ENCODE measurements around the gene PCK2. TPM values are rescaled to one million over a fixed set of nuclear protein-coding genes. Genes with fewer than 3 reads are reported as not detected.

PCK2 gene
- total and polyA plus RNA-seq, 2 of the 13 experiments (the other 11 are each of a cell fraction or from before 2014, with no cell fraction given): 129 to 272 TPM

DNA sequence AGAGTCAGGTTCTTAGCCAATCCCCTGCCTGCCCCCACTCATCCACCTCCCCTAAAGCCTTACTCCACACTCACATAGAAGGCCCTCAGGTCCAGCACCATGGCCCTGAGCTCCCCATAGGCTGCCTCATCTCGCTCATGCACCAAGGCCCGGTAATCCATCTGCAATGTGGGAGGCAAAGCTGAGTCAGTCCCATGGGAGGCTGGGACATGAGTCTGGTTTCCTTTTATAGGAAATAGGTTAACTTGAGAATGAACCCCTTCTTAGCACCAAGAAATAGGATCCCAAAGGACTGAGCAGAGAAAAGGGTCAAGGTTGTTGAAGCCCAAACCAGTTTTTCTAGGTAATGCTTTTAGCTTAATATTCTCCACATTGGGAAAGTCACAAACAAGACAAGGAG is 49.4 kb downstream of the PCK2 start:
- H3K27me3 ChIP-seq (ENCODE audit: control insufficient read depth in 1 of 2, insufficient read depth in 2 of 2, low read length in 2 of 2): peaks cover 0 to 3% of the 10 kb centered on the region in 2 experiments; a peak in 1 of 5 replicates
- WGBS (ENCODE audit: low lambda C conversion rate): 94% methylated on average over 2 of the region's 2 CpGs
- POLR2A ChIA-PET: interaction anchor here (1.6 to 22.7 kb wide), 4 partner anchors 13 to 128 kb away, joined by 5 to 977 read pairs (median 108); partner anchors contain the start of genes DCAF11, IRF9, NRL and PCK2
- H4K20me1 ChIP-seq (ENCODE audit: insufficient read depth, low read length): peaks cover 14% of the 10 kb centered on the region
- DNase-seq (ENCODE audit: low spot score): no peak
- no peak overlapping the region for H3K4me2 ChIP-seq (ENCODE audit: low read depth, low read length)
- BruUV-seq (replicated peaks): no TSS peak
- in situ Hi-C loops (cut with HindIII; ENCODE audit: extremely low pct_ligation_motif_present, low pct_unique_long_range_greater_than_20kb): loop anchor here (25.0 kb wide), 1 partner anchor 831 kb away; the partner anchor contains the start of genes BCL2L2, PABPN1 and PPP1R3E
- no peak overlapping the region for H3K4me3 ChIP-seq (replicated peaks in 1 of 3; ENCODE audit: insufficient read depth in 1 of 3, low read depth in 2 of 3, low read length in 3 of 3)
- no peak overlapping the region for H3K27ac ChIP-seq (ENCODE audit: extremely low read length, insufficient read depth, low read length)
- CTCF ChIA-PET (ENCODE audit: low intra/inter-chr PET ratio, low total read pairs): no interaction called here
- ATAC-seq: no peak
- no peak overlapping the region for H3K9ac ChIP-seq (ENCODE audit: insufficient read depth, low read depth, low read length)
- H3K36me3 ChIP-seq (replicated peaks in 1 of 2; ENCODE audit: control insufficient read depth in 1 of 2, insufficient read depth in 2 of 2, low read length in 2 of 2): peaks cover 18 to 34% of the 10 kb centered on the region in 2 experiments
- H3K9me3 ChIP-seq (ENCODE audit: low read length): no peaks in the 10 kb centered on the region
- no peak for FAIRE-seq
- H3K4me1 ChIP-seq (ENCODE audit: insufficient read depth, low read length): peaks cover 63% of the 10 kb centered on the region
- TF ChIP-seq ZNF484 (CRISPR knock-in tag; IDR thresholded peaks at IDR 0.05; ENCODE audit: borderline replicate concordance, low read depth) (no peak), ZNF101 (CRISPR knock-in tag; IDR thresholded peaks at IDR 0.05; ENCODE audit: borderline replicate concordance, low read depth) (no peak), TBX3 (IDR thresholded peaks at IDR 0.05; ENCODE audit: borderline replicate concordance) (no peak), ZNF761 (CRISPR knock-in tag; conservative IDR thresholded peaks at IDR 0.05) (no peak), YEATS4 (CRISPR knock-in tag; IDR thresholded peaks at IDR 0.05; ENCODE audit: borderline replicate concordance) (no peak)
- TF ChIP-seq, protein P1, sequence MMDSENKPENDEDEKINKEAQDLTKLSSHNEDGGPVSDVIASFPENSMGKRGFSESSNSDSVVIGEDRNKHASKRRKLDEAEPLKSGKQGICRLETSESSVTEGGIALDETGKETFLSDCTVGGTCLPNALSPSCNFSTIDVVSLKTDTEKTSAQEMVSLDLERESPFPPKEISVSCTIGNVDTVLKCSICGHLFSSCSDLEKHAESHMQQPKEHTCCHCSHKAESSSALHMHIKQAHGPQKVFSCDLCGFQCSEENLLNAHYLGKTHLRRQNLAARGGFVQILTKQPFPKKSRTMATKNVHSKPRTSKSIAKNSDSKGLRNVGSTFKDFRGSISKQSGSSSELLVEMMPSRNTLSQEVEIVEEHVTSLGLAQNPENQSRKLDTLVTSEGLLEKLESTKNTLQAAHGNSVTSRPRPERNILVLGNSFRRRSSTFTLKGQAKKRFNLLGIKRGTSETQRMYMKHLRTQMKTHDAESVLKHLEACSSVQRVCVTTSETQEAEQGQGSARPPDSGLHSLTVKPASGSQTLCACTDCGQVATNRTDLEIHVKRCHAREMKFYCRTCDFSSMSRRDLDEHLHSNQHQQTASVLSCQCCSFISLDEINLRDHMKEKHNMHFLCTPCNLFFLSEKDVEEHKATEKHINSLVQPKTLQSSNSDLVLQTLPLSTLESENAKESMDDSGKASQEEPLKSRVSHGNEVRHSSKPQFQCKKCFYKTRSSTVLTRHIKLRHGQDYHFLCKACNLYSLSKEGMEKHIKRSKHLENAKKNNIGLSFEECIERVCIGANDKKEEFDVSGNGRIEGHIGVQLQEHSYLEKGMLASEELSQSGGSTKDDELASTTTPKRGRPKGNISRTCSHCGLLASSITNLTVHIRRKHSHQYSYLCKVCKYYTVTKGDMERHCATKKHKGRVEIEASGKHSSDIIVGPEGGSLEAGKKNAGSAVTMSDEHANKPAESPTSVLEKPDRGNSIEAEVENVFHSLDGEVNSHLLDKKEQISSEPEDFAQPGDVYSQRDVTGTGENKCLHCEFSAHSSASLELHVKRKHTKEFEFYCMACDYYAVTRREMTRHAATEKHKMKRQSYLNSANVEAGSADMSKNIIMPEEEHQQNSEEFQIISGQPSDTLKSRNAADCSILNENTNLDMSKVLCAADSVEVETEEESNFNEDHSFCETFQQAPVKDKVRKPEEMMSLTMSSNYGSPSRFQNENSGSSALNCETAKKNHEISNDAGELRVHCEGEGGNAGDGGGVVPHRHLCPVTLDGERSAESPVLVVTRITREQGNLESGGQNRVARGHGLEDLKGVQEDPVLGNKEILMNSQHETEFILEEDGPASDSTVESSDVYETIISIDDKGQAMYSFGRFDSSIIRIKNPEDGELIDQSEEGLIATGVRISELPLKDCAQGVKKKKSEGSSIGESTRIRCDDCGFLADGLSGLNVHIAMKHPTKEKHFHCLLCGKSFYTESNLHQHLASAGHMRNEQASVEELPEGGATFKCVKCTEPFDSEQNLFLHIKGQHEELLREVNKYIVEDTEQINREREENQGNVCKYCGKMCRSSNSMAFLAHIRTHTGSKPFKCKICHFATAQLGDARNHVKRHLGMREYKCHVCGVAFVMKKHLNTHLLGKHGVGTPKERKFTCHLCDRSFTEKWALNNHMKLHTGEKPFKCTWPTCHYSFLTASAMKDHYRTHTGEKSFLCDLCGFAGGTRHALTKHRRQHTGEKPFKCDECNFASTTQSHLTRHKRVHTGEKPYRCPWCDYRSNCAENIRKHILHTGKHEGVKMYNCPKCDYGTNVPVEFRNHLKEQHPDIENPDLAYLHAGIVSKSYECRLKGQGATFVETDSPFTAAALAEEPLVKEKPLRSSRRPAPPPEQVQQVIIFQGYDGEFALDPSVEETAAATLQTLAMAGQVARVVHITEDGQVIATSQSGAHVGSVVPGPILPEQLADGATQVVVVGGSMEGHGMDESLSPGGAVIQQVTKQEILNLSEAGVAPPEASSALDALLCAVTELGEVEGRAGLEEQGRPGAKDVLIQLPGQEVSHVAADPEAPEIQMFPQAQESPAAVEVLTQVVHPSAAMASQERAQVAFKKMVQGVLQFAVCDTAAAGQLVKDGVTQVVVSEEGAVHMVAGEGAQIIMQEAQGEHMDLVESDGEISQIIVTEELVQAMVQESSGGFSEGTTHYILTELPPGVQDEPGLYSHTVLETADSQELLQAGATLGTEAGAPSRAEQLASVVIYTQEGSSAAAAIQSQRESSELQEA (CRISPR knock-in tag; IDR thresholded peaks at IDR 0.05; ENCODE audit: not compliant biosample characterization): no peak
- TF ChIP-seq, protein P2, sequence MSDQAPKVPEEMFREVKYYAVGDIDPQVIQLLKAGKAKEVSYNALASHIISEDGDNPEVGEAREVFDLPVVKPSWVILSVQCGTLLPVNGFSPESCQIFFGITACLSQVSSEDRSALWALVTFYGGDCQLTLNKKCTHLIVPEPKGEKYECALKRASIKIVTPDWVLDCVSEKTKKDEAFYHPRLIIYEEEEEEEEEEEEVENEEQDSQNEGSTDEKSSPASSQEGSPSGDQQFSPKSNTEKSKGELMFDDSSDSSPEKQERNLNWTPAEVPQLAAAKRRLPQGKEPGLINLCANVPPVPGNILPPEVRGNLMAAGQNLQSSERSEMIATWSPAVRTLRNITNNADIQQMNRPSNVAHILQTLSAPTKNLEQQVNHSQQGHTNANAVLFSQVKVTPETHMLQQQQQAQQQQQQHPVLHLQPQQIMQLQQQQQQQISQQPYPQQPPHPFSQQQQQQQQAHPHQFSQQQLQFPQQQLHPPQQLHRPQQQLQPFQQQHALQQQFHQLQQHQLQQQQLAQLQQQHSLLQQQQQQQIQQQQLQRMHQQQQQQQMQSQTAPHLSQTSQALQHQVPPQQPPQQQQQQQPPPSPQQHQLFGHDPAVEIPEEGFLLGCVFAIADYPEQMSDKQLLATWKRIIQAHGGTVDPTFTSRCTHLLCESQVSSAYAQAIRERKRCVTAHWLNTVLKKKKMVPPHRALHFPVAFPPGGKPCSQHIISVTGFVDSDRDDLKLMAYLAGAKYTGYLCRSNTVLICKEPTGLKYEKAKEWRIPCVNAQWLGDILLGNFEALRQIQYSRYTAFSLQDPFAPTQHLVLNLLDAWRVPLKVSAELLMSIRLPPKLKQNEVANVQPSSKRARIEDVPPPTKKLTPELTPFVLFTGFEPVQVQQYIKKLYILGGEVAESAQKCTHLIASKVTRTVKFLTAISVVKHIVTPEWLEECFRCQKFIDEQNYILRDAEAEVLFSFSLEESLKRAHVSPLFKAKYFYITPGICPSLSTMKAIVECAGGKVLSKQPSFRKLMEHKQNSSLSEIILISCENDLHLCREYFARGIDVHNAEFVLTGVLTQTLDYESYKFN (CRISPR knock-in tag; conservative IDR thresholded peaks at IDR 0.05): no peak
- peaks cover 56% of the 10 kb centered on the region for H3K79me2 ChIP-seq (ENCODE audit: insufficient read depth, low read length)
- H2AFZ ChIP-seq (ENCODE audit: low read length): no peak overlapping the region
- intact Hi-C loops (cut with micrococcal nuclease; ENCODE audit: unreplicated experiment): no loop called here
